SK-N-SH treated with all-trans-retinoic acid at 6 μM for 48 hours (cell line): ENCODE data around the gene MUSK.

Source experiments
- ATAC-seq: fragments of 200-7000 bp; cut with Tn5 transposase; 3 replicates; pipeline ENCODE4 v1.9.1; 2020; ENCODE audit warnings: mild to moderate bottlenecking, moderate library complexity
- BACH2 ChIP-seq: fragments of 250-450 bp; sonication (Bioruptor Pico); IDR thresholded peaks from 2 replicates; pipeline ENCODE4 v1.9.0; 2021; ENCODE audit warnings: mild to moderate bottlenecking, borderline replicate concordance
- ESRRG ChIP-seq: fragments of 250-450 bp; sonication (Bioruptor Pico); IDR thresholded peaks from 2 replicates; pipeline ENCODE4 v1.6.1; 2021; ENCODE audit warnings: mild to moderate bottlenecking
- GLIS3 ChIP-seq: fragments of 250-450 bp; sonication (Bioruptor Pico); IDR thresholded peaks from 2 replicates; pipeline ENCODE4 v1.5.0; 2020; ENCODE audit warnings: mild to moderate bottlenecking, moderate library complexity
- ISL1 ChIP-seq: fragments of 250-450 bp; sonication (Bioruptor Pico); IDR thresholded peaks from 2 replicates; pipeline ENCODE4 v2.1.2; 2022; ENCODE audit warnings: mild to moderate bottlenecking, moderate library complexity
- OSR1 ChIP-seq: fragments of 250-450 bp; sonication (Bioruptor Pico); IDR thresholded peaks from 2 replicates; pipeline ENCODE4 v1.8.0; 2022; ENCODE audit warnings: moderate library complexity, mild to moderate bottlenecking, inconsistent platforms
- PPARA ChIP-seq: fragments of 250-450 bp; sonication (Bioruptor Pico); IDR thresholded peaks from 2 replicates; pipeline ENCODE4 v1.5.0; 2020; ENCODE audit warnings: mild to moderate bottlenecking, borderline replicate concordance
- RARB ChIP-seq: fragments of 250-450 bp; sonication (Bioruptor Pico); IDR thresholded peaks from 2 replicates; pipeline ENCODE4 v1.8.0; 2021; ENCODE audit warnings: mild to moderate bottlenecking, moderate library complexity
- SNAI2 ChIP-seq: fragments of 250-450 bp; sonication (Bioruptor Pico); IDR thresholded peaks from 2 replicates; pipeline ENCODE4 v1.5.0; 2020; ENCODE audit warnings: mild to moderate bottlenecking, moderate library complexity
- TOX ChIP-seq: fragments of 250-450 bp; sonication (Bioruptor Pico); IDR thresholded peaks from 2 replicates; pipeline ENCODE4 v1.8.0; 2021; ENCODE audit warnings: mild to moderate bottlenecking, moderate library complexity, borderline replicate concordance
- ZC3H10 ChIP-seq: fragments of 250-450 bp; sonication (Bioruptor Pico); IDR thresholded peaks from 2 replicates; pipeline ENCODE4 v1.5.1; 2021; ENCODE audit warnings: mild to moderate bottlenecking, moderate library complexity
- ZFP3 ChIP-seq: fragments of 250-450 bp; sonication (Bioruptor Pico); IDR thresholded peaks from 2 replicates; pipeline ENCODE4 v1.5.0; 2020; ENCODE audit warnings: mild to moderate bottlenecking, moderate library complexity
- ZFP30 ChIP-seq: fragments of 450-650 bp; formaldehyde crosslinking; IDR thresholded peaks from 2 replicates; pipeline ENCODE4 v1.5.0; 2022; ENCODE audit warnings: mild to moderate bottlenecking, moderate library complexity
- ZNF70 ChIP-seq: fragments of 450-650 bp; formaldehyde crosslinking; IDR thresholded peaks from 2 replicates; pipeline ENCODE4 v1.5.0; 2020; ENCODE audit warnings: mild to moderate bottlenecking, moderate library complexity
- ZNF8 ChIP-seq: fragments of 450-650 bp; formaldehyde crosslinking; IDR thresholded peaks from 2 replicates; pipeline ENCODE4 v1.5.0; 2020; ENCODE audit warnings: mild to moderate bottlenecking, moderate library complexity
- TF ChIP-seq, protein P1 (sequence below): fragments of 250-450 bp; sonication (Bioruptor Pico); IDR thresholded peaks from 2 replicates; pipeline ENCODE4 v1.5.1; 2020; ENCODE audit warnings: low read depth, mild to moderate bottlenecking, moderate library complexity
- TF ChIP-seq, protein P2 (sequence below): fragments of 250-450 bp; sonication (Bioruptor Pico); IDR thresholded peaks from 2 replicates; pipeline ENCODE4 v1.5.0; 2020; ENCODE audit warnings: mild to moderate bottlenecking, moderate library complexity
- TF ChIP-seq, protein P3 (sequence below): fragments of 250-450 bp; sonication (Bioruptor Pico); IDR thresholded peaks from 2 replicates; pipeline ENCODE4 v1.5.1; 2021; ENCODE audit warnings: mild to moderate bottlenecking, moderate library complexity
- TF ChIP-seq, protein P4 (sequence below): fragments of 250-450 bp; sonication (Bioruptor Pico); IDR thresholded peaks from 2 replicates; pipeline ENCODE4 v1.8.0; 2020; ENCODE audit warnings: mild to moderate bottlenecking, moderate library complexity, borderline replicate concordance

MUSK gene

DNA sequence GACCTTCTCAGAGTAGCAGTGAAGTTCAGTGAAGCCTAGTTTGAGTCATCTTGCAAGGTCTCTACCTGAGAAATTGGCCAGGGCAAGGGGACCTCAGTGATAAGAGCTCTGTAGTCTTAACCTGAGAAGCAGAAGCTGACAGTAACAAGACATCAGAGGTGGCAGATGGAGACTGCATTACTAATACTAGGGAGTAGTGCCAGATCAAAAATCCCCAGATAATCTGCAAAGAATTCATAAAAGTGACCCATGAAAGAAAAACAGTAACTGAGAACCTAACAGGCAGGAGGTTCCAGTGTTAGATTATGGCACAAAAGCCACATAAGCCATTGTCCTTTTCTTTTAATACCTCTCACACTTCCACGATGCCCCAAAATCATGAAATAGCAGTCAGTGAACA lies 175.5 kb downstream of the MUSK start:
- TF ChIP-seq ZNF8 (CRISPR knock-in tag) (no peak), ZFP30 (CRISPR knock-in tag) (no peak), GLIS3 (CRISPR knock-in tag) (no peak), OSR1 (CRISPR knock-in tag) (no peak), PPARA (CRISPR knock-in tag) (no peak), RARB (CRISPR knock-in tag) (no peak), SNAI2 (CRISPR knock-in tag) (no peak)
- TF ChIP-seq, protein P1, sequence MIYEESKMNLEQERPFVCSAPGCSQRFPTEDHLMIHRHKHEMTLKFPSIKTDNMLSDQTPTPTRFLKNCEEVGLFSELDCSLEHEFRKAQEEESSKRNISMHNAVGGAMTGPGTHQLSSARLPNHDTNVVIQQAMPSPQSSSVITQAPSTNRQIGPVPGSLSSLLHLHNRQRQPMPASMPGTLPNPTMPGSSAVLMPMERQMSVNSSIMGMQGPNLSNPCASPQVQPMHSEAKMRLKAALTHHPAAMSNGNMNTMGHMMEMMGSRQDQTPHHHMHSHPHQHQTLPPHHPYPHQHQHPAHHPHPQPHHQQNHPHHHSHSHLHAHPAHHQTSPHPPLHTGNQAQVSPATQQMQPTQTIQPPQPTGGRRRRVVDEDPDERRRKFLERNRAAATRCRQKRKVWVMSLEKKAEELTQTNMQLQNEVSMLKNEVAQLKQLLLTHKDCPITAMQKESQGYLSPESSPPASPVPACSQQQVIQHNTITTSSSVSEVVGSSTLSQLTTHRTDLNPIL (CRISPR knock-in tag): no peak
- TF ChIP-seq, protein P2, sequence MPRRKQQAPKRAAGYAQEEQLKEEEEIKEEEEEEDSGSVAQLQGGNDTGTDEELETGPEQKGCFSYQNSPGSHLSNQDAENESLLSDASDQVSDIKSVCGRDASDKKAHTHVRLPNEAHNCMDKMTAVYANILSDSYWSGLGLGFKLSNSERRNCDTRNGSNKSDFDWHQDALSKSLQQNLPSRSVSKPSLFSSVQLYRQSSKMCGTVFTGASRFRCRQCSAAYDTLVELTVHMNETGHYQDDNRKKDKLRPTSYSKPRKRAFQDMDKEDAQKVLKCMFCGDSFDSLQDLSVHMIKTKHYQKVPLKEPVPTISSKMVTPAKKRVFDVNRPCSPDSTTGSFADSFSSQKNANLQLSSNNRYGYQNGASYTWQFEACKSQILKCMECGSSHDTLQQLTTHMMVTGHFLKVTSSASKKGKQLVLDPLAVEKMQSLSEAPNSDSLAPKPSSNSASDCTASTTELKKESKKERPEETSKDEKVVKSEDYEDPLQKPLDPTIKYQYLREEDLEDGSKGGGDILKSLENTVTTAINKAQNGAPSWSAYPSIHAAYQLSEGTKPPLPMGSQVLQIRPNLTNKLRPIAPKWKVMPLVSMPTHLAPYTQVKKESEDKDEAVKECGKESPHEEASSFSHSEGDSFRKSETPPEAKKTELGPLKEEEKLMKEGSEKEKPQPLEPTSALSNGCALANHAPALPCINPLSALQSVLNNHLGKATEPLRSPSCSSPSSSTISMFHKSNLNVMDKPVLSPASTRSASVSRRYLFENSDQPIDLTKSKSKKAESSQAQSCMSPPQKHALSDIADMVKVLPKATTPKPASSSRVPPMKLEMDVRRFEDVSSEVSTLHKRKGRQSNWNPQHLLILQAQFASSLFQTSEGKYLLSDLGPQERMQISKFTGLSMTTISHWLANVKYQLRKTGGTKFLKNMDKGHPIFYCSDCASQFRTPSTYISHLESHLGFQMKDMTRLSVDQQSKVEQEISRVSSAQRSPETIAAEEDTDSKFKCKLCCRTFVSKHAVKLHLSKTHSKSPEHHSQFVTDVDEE: no peak
- ATAC-seq: no peak

DNA sequence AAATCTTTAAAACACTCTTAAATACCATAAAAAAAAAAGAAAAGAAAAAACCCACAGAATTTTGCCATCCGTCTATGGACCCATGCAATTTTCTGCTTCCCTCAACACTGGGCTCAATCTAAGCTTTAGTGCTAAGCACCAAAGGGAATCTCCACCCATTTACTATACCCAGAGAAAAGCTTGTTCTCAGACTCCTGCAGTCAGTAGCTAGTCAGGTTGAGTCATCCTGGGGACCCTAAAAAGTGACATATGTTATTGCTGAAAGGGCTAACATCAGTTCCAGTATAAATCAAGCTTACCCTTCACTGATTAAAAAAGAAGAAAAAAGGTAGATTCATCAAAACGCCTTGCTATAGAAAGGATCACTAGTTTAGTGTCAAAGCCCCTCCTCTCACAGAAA lies 177.6 kb downstream of the MUSK start:
- no peak for ATAC-seq
- TF ChIP-seq TOX (CRISPR knock-in tag): no peak
- TF ChIP-seq RARB (CRISPR knock-in tag): no peak
- TF ChIP-seq SNAI2 (CRISPR knock-in tag): no peak
- TF ChIP-seq, protein P1 (CRISPR knock-in tag): no peak
- TF ChIP-seq ZFP3: no peak

DNA sequence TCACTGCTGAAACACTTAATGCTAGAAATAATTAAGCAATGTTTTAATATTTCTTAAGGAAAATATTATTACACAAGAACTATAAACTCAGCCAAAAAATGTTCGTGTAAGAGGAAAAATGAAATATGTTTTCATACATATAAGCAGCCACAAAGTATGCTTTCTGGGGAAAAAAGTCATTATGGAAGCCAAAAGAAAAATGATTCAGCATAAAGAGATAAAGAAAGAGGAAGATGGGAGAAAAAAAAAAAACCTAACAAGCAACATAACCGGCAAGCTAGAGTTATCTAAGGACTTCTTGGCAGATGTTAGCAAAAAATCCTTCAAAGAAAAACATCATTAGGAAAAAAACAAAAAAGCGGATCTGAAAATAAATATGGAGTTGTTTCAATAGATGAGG lies 179.1 kb downstream of the MUSK start:
- TF ChIP-seq GLIS3 (CRISPR knock-in tag) (no peak), ZFP3 (no peak), ZNF70 (CRISPR knock-in tag) (no peak), ISL1 (CRISPR knock-in tag) (peak; percentile 45; the same call in 1 of the 2 replicates), PPARA (CRISPR knock-in tag) (no peak), SNAI2 (CRISPR knock-in tag) (no peak), ZC3H10 (CRISPR knock-in tag) (no peak)
- TF ChIP-seq, protein P3, sequence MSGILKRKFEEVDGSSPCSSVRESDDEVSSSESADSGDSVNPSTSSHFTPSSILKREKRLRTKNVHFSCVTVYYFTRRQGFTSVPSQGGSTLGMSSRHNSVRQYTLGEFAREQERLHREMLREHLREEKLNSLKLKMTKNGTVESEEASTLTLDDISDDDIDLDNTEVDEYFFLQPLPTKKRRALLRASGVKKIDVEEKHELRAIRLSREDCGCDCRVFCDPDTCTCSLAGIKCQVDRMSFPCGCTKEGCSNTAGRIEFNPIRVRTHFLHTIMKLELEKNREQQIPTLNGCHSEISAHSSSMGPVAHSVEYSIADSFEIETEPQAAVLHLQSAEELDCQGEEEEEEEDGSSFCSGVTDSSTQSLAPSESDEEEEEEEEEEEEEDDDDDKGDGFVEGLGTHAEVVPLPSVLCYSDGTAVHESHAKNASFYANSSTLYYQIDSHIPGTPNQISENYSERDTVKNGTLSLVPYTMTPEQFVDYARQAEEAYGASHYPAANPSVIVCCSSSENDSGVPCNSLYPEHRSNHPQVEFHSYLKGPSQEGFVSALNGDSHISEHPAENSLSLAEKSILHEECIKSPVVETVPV: no peak
- TF ChIP-seq, protein P1 (CRISPR knock-in tag): no peak

DNA sequence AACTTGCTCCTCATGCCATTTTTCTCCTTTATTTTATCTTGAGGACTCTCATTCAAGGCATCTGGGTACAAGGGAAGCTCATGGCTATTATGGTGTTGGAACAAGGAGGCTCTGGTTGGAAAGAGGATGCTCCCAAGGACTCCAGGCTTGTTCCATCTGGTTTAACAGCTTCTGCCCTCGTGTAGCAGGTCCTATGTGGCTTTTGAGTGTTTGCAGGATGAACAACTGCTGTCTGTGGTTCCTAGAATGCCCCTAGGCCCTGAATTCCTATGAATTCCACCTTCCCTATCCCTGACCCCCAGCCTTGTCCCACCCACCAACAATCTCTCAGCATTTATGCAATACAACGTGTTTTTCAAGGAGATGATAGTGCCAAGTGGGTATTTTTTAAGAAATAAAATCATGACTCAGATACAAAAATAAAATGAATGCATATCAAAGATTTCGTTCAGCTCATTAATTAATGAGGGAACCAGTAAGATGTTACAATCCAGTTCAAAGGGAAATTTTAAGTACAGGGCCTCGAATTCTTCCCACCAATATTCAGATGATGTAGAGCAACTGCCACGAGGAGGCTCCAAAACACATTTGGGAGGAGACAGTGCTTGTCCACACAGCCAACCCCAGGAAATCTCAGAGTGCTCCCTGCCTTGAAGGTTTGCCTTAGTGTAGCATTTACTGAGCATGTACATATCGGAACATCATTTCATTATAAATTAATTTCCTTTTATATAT lies 182.0 kb downstream of the MUSK start:
- TF ChIP-seq BACH2 (CRISPR knock-in tag) (no peak), ESRRG (CRISPR knock-in tag) (no peak), ISL1 (CRISPR knock-in tag) (no peak), ZNF8 (CRISPR knock-in tag) (no peak)
- TF ChIP-seq, protein P4, sequence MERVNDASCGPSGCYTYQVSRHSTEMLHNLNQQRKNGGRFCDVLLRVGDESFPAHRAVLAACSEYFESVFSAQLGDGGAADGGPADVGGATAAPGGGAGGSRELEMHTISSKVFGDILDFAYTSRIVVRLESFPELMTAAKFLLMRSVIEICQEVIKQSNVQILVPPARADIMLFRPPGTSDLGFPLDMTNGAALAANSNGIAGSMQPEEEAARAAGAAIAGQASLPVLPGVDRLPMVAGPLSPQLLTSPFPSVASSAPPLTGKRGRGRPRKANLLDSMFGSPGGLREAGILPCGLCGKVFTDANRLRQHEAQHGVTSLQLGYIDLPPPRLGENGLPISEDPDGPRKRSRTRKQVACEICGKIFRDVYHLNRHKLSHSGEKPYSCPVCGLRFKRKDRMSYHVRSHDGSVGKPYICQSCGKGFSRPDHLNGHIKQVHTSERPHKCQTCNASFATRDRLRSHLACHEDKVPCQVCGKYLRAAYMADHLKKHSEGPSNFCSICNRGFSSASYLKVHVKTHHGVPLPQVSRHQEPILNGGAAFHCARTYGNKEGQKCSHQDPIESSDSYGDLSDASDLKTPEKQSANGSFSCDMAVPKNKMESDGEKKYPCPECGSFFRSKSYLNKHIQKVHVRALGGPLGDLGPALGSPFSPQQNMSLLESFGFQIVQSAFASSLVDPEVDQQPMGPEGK (CRISPR knock-in tag): no peak
- ATAC-seq: no peak

More for the DNA sequence above, 179.1 kb downstream of the MUSK start:
- no peak for ATAC-seq
